Gastrocnemius medialis (tissue), 4 donors: ENCODE data around the gene GNRHR.

Source experiments
- CTCF ChIP-seq, 5 experiments: fragments of 450-650 bp in 3 of 5; fragments of 200-600 bp in 2 of 5; sonication (generic) in 2 of 5; IDR thresholded peaks in 4 of 5; conservative IDR thresholded peaks in 1 of 5; 1 replicate in 4 of 5; 2 replicates in 1 of 5; pipeline ENCODE4 v1.5.1; 2016 to 2019; ENCODE audit warnings: antibody characterized with exemption in 5 of 5, mild to moderate bottlenecking in 3 of 5, moderate library complexity in 3 of 5
- POLR2A ChIP-seq, 2 donors: fragments of 450-650 bp; IDR thresholded peaks; one replicate each; pipeline ENCODE4 v1.6.1; 2017; ENCODE audit warnings: antibody characterized with exemption in 2 of 2, mild to moderate bottlenecking in 2 of 2, moderate library complexity in 2 of 2

- TF ChIP-seq POLR2A (IDR thresholded peaks at IDR 0.05) (no peak), CTCF (IDR thresholded peaks at IDR 0.05 in 4 of 5, conservative IDR thresholded peaks at IDR 0.05 in 1 of 5) (no peak)
Observed at GRCh38 chr4:67725132-67725531, 29.1 kb downstream of the GNRHR start.
